ENCODE data around the gene NPAP1. TPM values are rescaled to one million over a fixed set of nuclear protein-coding genes. Genes with fewer than 3 reads are reported as not detected.
"Not testable (repeated sequence)": the region's sequence is repeated elsewhere in the genome, so short reads cannot be mapped to it uniquely, and the experiment has no call there.

NPAP1 gene, protein sequence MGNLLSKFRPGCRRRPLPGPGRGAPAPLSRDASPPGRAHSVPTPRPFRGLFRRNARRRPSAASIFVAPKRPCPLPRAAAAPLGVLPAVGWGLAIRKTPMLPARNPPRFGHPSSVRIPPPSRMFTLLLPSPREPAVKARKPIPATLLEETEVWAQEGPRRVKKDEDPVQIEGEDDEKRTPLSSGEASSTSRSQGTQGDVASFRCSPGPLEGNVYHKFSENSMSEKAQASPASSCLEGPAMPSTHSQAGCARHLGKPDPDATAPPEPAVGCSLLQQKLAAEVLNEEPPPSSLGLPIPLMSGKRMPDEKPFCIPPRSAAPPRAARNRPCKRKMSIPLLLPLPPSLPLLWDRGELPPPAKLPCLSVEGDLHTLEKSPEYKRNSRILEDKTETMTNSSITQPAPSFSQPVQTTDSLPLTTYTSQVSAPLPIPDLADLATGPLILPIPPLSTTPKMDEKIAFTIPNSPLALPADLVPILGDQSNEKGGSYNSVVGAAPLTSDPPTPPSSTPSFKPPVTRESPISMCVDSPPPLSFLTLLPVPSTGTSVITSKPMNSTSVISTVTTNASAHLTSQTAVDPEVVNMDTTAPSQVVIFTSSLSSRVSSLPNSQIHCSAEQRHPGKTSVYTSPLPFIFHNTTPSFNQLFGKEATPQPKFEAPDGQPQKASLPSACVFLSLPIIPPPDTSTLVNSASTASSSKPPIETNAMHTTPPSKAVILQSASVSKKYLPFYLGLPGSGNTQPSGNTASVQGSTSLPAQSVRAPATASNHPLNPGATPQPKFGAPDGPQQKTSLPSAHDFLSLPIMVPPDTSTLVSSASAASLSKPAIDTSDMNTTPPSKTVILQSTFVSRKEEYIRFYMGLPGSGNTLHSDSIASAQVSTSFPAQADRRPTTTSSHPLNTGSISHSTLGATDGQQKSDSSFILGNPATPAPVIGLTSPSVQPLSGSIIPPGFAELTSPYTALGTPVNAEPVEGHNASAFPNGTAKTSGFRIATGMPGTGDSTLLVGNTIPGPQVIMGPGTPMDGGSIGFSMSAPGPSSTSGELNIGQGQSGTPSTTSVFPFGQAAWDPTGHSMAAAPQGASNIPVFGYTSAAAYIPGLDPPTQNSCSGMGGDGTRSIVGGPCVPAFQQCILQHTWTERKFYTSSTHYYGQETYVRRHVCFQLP
- polyA plus RNA-seq (ENCODE audit: insufficient read length in 12 of 12), result under 1 TPM in 10 of 12 donors, not detected in 2; 0.03 to 0.51 (median 0.04) TPM
- long read RNA-seq, donor 1, full-length matches to known transcripts, result 4 of 4 reads
- long read RNA-seq, donor 1, partial matches to known transcripts, result 0 of 4 reads
- long read RNA-seq, donor 1, other reads (novel, unspliced or antisense), result 0 of 4 reads
- long read RNA-seq, donor 2, result 0 reads
- long read RNA-seq, donor 3, result 0 reads
- long read RNA-seq, donor 4, result 0 reads
- long read RNA-seq, donor 5, result 0 reads
- long read RNA-seq, donor 6, result 0 reads
- long read RNA-seq, donor 7, result 0 reads
- long read RNA-seq, donor 8, result 0 reads
- long read RNA-seq, donor 9, result 0 reads
- long read RNA-seq, donor 10, result 0 reads
- long read RNA-seq, donor 11, result 0 reads

GRCh38 chr15:24675332-24676144, at the start of gene NPAP1:
TSS of gene NPAP1 (plus strand) at chr15:24675775. CDS start at chr15:24675868, 93 bp downstream.
- DNase-seq, result no peak

- no peak for DNase-seq
Measured at GRCh38 chr15:24627443-24627842, 48.1 kb upstream of the NPAP1 start.

DNA sequence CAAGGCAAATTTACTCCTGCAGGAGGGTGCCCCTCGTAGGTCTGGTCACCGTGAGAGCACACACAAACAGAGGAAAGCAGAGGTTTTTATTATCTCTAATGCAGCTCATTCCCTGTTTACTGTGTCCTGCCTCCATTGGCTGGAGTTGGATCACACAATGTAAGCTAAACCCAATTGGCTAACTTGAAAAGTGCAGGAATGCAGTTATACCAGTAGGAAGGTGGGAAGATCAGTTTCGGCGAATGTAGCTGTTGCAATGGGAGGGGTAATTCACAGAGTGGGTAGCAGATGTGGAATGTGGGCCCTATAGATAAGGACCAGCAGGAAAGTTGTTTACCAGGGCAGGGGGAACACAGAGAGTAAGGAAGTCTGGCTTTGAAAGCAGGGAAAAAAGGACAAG, 42.5 kb upstream of the NPAP1 start:
- DNase-seq, result no peak

GRCh38 chr15:24639412-24639811, 36.2 kb upstream of the NPAP1 start:
- not testable (repeated sequence) for DNase-seq

GRCh38 chr15:24645627-24646026, 29.9 kb upstream of the NPAP1 start:
- no peak for DNase-seq

GRCh38 chr15:24659622-24660021, 16.0 kb upstream of the NPAP1 start:
- DNase-seq, result no peak

DNA sequence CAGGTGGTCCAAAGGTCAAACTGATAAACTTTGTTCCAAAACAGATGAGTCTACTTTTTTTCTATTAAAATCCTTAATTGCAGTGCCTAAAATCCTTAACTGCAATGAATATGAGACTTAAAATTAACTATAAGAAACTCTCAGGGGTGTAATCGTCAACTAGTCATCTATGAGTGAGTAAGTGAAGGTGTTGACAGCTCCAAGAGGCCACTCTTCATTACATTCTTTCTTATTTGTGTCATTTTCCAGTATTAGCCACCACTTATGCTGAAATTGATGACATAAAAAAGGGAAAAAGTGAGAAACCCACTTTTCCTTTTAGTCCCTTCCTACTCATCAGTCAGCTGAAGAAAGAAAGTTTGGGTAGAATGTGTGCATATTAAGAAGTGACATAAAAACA, 12.6 kb upstream of the NPAP1 start:
- DNase-seq, result no peak

GRCh38 chr15:24676431-24676830, 856 bp downstream of the NPAP1 start:
- DNase-seq, result no peak

DNA sequence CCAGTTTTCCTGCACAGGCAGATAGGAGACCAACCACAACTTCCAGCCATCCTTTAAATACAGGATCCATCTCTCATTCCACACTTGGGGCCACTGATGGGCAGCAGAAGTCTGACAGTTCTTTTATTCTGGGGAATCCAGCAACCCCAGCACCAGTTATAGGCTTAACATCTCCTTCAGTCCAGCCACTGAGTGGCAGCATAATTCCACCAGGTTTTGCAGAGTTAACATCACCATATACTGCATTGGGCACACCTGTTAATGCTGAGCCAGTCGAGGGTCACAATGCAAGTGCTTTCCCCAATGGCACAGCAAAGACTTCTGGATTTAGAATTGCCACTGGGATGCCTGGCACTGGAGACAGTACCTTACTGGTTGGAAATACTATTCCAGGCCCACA, 2.9 kb downstream of the NPAP1 start:
- no peak for DNase-seq

DNA sequence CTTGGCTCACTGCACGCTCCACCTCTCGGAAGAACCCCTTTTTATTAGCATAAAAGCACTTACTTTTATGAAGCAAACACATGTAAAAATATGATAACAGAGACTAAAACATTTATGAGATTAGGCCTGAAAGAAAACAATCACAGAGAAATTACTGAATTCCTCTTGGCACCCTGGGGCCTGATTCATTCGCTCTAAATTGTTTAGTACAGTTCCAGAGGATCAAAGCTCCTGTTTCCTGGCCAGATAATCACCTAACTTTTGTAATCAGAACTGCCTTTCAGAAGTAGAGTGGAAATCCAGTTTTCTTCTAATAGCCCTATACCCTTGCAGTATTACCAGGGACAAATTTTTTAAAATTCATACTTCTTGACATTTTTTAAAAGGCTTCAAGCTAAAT, 6.4 kb downstream of the NPAP1 start:
- DNase-seq, result no peak

DNA sequence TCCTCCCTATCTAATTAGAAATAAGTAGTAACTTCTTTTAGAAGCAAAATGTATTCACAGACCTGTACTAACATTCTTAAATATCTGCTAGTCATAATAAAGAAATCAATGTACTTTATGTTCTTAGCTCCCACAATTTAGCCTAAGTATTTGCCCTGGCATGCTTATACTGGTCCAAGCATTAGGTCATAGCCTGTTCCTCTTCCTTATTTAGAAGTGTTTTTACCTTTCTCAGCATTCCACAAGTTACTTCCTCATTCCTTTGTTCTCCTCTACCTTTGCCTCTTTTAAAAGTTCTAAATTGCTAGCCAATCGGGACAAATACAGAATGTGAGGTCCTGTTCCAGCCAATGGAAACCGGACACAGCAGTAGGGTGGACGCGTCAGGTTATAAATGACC, 7.3 kb downstream of the NPAP1 start:
- not testable (repeated sequence) for DNase-seq

GRCh38 chr15:24683736-24684135, 8.2 kb downstream of the NPAP1 start:
- DNase-seq, result no peak

DNA sequence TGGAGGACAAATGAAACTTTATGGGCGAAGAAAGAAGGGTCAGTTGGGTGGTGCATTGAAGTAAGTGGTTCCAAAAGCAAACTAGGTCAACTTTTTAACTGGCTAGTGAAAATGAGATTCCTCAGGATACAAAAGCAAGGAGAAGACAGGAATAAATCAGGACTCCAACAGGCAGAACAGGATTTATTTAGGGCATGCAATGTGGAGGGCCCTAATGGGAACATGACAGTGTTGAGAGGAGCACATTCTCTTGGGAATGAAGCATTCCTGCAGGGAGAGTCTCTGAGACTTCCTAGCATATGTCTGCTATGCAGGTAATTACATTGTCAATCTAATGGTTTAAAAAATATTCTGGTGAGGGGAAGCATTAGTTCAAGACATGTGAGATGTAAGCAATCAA, 8.7 kb downstream of the NPAP1 start:
- no peak for DNase-seq

GRCh38 chr15:24696201-24696600, 20.6 kb downstream of the NPAP1 start:
- DNase-seq, result no peak

- no peak for DNase-seq
Measured at GRCh38 chr15:24696842-24697241, 21.3 kb downstream of the NPAP1 start.

DNA sequence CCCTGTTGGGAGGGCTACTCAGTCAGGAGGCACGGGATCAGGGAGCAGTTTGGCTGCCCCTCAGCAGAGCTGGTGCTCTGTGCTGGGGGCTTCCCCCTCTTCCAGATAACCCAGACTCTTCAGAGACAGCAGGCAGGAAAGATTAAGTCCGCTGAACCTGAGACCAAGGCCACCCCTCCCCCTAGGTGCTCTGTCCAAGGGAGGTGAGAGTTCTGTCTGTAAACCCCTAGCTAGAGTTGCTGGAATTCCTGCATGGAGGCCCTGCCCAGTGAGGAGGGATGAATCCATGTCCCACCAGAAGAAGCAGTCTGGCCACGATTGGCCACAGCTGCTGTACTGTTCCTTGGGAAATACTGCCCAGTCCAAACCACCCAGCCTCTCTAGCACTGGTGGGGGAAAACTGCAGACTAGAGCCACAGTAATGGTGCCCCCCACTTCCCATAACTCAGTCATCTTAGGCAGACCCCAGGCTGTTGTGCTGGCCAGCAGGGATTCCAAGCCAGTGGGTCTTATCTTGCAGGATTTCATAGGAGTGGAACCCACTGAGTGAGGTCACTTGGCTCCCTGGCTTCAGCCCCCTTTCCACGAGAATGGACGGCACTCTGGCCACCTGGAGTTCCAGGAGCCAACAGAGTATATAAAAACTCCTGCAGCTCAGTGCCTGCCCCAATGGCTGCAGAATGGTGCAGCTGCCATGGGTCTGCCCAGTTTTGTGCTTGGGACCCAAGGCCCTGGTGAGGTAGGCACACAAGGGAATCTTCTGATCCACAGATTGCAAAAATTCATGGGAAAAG, 42.9 kb downstream of the NPAP1 start:
- DNase-seq, result no peak

DNA sequence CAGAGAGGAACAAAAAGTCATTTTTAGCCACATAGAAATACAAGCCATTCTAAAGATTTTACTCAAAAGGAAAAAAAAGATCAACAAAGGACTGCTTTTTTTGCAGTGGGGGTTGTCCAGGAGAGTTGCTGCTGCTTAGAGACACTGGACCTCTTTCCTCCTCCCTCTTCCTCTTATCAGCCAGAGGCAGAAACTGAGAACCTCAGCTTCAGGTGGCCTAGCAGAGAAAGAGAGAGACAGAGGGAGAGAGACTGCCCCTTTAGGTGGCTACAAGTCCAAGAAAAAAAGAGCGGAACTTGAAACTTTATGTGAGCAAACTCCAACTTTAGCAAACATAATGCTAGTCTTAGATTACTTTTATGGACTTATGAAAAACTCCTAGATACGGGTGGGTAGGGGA, 54.2 kb downstream of the NPAP1 start:
- DNase-seq, result no peak

Measured in muscle of arm (tissue), 14 donors.